NOMO-1 treated with dmso at 0.1 percent for 144 hours (cell line): ENCODE measurements around the gene DES.
"Not testable (repeated sequence)": the region's sequence is repeated elsewhere in the genome, so short reads cannot be mapped to it uniquely, and the experiment has no call there.

Experiments
- DNase-seq: peaks from one replicate; lab custom pipeline; 2025; ENCODE audit not compliant: unreplicated experiment; lab: John Stamatoyannopoulos, UW

The DES gene

GRCh38 chr2:219399716-219400478 lies 18.3 kb upstream of the DES start:
- DNase-seq = peak; percentile 31

DNA sequence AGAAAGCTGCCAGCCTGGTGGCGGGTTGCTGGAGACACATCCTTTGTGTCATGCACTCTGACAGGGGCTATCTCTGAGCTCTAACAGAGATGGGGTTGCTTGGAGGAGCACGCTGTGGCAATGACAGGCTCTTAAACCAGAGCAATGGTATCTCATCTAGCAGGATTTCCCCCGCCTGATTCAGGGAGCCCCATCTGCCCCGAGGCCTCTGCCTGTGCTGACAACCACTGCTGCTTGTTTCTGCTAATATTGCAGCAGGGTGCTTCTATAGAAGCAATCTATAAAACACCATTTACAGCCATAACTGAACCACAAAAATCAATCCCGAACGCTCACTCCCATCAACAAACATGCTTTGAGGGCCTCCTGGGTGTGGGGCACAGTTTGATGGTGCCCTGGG lies 17.6 kb upstream of the DES start:
- DNase-seq = no peak

- peak; percentile 45 for DNase-seq
These were observed 16.6 kb upstream of the DES start for GRCh38 chr2:219401606-219402005.

- peak; percentile 71 for DNase-seq
These were observed 15.3 kb upstream of the DES start for GRCh38 chr2:219402665-219403515.

DNA sequence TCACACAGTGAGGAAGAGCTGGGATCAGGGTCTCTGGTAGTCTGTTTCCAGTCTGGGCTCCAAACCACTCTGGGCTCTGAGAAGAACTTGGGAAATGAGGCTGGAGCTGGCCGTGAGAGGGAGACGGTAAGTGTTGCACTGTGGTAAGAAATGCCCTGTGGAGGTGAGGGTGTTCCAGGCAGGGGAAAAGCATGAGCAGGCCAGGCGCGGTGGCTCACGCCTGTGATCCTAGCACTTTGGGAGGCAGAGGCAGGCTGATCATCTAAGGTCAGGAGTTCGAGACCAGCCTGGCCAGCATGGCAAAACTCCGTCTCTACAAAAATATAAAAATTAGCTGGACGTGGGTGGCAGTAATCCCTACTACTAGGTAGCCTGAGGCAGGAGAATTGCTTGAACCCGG lies 14.3 kb upstream of the DES start:
- no peak for DNase-seq

GRCh38 chr2:219404291-219404910 lies 13.8 kb upstream of the DES start:
- no peak for DNase-seq

DNA sequence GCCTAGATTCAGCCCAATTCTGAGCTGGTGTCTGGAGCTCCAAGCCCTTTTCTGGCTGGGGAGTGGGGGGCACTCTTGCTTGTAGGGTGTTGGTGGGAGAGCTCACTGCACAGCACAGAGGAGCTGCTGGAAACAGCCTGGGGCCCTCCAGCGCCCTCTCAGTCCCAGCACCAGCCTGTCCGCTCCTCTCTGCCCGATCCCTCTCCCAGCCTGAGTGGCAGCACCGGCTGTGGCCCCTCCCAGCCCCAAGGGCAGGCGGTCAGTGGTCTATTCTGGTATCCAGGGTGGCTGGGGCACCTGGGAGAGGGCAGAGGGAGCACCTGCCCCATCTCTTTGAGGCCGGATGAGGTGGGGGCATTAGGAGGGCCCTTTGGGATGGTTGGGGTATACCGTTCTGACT lies 13.2 kb upstream of the DES start:
- DNase-seq = no peak

- no peak for DNase-seq
These were observed 12.7 kb upstream of the DES start for GRCh38 chr2:219405451-219405850.

- DNase-seq = no peak
These were observed 12.0 kb upstream of the DES start for GRCh38 chr2:219405958-219406860.

GRCh38 chr2:219406861-219407230 lies 11.3 kb upstream of the DES start:
- no peak for DNase-seq

- not testable (repeated sequence) for DNase-seq
These were observed 10.8 kb upstream of the DES start for GRCh38 chr2:219407343-219407742.

DNA sequence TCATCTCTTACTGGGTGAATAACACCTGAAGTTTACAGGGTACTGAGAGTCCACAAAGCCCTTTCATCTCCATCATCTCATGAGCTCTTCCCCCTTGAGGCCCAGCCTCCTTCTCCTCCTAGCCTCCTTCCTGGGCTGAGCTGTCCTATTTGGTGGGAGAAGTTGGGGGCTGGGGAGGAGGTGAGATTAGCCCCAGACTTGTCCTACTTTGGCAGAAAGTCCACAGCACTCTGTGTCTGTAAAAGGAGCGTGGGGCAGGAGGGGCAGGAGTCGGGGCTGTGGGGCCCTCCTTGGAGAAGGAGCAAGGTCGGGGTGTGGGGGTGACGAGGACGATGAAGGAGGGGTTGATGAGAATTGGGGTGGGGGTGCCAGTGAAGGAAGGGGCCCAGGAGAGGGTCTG lies 10.0 kb upstream of the DES start:
- no peak for DNase-seq

GRCh38 chr2:219408631-219409030 lies 9.5 kb upstream of the DES start:
- DNase-seq = no peak

- DNase-seq = no peak
These were observed 8.6 kb upstream of the DES start for GRCh38 chr2:219409619-219410018.

GRCh38 chr2:219410390-219410789 lies 7.8 kb upstream of the DES start:
- no peak for DNase-seq

- DNase-seq = no peak
These were observed 3.3 kb upstream of the DES start for GRCh38 chr2:219414857-219415256.

GRCh38 chr2:219415580-219416234 lies 2.5 kb upstream of the DES start:
- DNase-seq = no peak

DNA sequence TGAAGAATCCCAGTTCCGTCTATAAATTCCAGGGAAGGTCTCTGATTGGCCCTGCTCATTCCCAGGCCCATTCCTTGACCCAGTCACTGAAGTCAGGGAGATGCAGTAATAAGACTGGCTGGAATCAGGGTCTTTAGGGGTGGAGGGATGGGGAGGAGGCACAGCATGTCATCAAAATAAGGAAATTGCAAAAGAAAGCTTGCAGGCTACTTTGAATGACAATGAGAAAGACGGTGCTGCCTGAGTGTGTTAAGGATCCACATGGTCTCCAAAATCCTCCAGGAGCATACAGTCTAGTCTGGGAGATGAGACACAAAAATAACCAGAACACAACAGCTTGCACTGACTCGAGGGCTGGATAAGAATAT lies 2.0 kb upstream of the DES start:
- no peak for DNase-seq

- DNase-seq = no peak
These were observed 1.2 kb upstream of the DES start for GRCh38 chr2:219416938-219417337.

DNA sequence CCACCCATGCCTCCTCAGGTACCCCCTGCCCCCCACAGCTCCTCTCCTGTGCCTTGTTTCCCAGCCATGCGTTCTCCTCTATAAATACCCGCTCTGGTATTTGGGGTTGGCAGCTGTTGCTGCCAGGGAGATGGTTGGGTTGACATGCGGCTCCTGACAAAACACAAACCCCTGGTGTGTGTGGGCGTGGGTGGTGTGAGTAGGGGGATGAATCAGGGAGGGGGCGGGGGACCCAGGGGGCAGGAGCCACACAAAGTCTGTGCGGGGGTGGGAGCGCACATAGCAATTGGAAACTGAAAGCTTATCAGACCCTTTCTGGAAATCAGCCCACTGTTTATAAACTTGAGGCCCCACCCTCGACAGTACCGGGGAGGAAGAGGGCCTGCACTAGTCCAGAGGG lies 803 bp upstream of the DES start:
- no peak for DNase-seq

GRCh38 chr2:219419012-219419324 lies 791 bp downstream of the DES start:
- DNase-seq = no peak
